ENCODE data around the gene CHN2.

- TF ChIP-seq CTCF (IDR thresholded peaks at IDR 0.05) (no peak), EZH2 (IDR thresholded peaks at IDR 0.05; ENCODE audit: borderline replicate concordance, insufficient read depth, low read depth, low read length, poor library complexity, severe bottlenecking) (no peak)
These were observed 186.9 kb downstream of the CHN2 start for GRCh38 chr7:29381206-29382094.

Data from B cell (primary cell).